NCI-H524 treated with DMSO at 0.1 percent for 48 hours (cell line): ENCODE results near the gene ABCB10.
A peak's percentile ranks its signal among the peaks of the same experiment; 100 is the strongest.
"Not testable (repeated sequence)": the region's sequence is repeated elsewhere in the genome, so short reads cannot be mapped to it uniquely, and the experiment has no call there.

ENCODE experiments used
- DNase-seq: peaks from one replicate; lab custom pipeline; 2025; lab: John Stamatoyannopoulos, UW

The ABCB10 gene

GRCh38 chr1:229558460-229559335, at the start of gene ABCB10:
ABCB10 (minus strand) TSS chr1:229558707; CDS start chr1:229558652, 55 bp downstream.
- peak; percentile 56 for DNase-seq

- DNase-seq: no peak
These were observed 48.9 kb upstream of the ABCB10 start for GRCh38 chr1:229607370-229607769.

GRCh38 chr1:229603371-229604005, 45.0 kb upstream of the ABCB10 start:
- no peak for DNase-seq

- no peak for DNase-seq
These were observed 41.7 kb upstream of the ABCB10 start for GRCh38 chr1:229600229-229600628.

- no peak for DNase-seq
These were observed 40.9 kb upstream of the ABCB10 start for GRCh38 chr1:229599218-229599954.

GRCh38 chr1:229597877-229598276, 39.4 kb upstream of the ABCB10 start:
- no peak for DNase-seq

- DNase-seq: no peak
These were observed 38.6 kb upstream of the ABCB10 start for GRCh38 chr1:229596925-229597699.

GRCh38 chr1:229595876-229596275, 37.4 kb upstream of the ABCB10 start:
- not testable (repeated sequence) for DNase-seq

- DNase-seq: no peak
These were observed 35.9 kb upstream of the ABCB10 start for GRCh38 chr1:229594227-229595008.

- DNase-seq: no peak
These were observed 35.3 kb upstream of the ABCB10 start for GRCh38 chr1:229593800-229594199.

GRCh38 chr1:229590119-229590518, 31.6 kb upstream of the ABCB10 start:
- peak; percentile 66 for DNase-seq

GRCh38 chr1:229585338-229585737, 26.8 kb upstream of the ABCB10 start:
- DNase-seq: no peak

GRCh38 chr1:229582715-229583114, 24.2 kb upstream of the ABCB10 start:
- no peak for DNase-seq

GRCh38 chr1:229582011-229582694, 23.6 kb upstream of the ABCB10 start:
- DNase-seq: no peak

GRCh38 chr1:229581485-229581884, 23.0 kb upstream of the ABCB10 start:
- DNase-seq: no peak

GRCh38 chr1:229579059-229579673, 20.7 kb upstream of the ABCB10 start:
- DNase-seq: no peak

GRCh38 chr1:229578168-229579058, 19.9 kb upstream of the ABCB10 start:
- DNase-seq: no peak

- peak; percentile 97 for DNase-seq
These were observed 16.4 kb upstream of the ABCB10 start for GRCh38 chr1:229574679-229575442.
